ENCODE data around the gene DSC3.

Gene DSC3

DNA sequence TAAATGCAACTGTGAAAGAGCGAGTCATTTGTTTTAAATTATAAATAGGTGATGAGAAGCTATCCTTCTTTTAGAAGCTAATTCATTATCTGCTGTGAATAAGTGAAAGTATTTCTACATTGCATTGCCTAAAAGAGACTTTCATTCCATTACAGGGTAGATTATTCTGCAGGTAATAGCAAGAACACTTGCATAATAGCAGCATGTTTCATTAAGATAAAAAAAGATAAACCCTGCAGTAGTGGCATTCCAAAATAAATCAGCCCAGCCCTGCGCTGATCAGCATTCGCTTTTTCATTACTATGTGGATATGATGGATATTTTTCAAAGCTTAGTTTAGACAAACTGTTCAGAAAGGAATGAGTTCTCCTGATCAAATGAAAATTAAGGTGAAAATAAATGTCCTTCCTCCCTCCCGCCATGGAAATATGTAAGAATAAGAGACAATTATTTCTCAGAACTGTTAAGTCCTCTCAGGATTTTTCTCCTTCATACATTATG is 72.8 kb downstream of the DSC3 start:
- TF ChIP-seq, protein P1, sequence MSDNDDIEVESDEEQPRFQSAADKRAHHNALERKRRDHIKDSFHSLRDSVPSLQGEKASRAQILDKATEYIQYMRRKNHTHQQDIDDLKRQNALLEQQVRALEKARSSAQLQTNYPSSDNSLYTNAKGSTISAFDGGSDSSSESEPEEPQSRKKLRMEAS (IDR thresholded peaks at IDR 0.05), result no peak
- TF ChIP-seq EP300 (IDR thresholded peaks at IDR 0.05; ENCODE audit: borderline replicate concordance) (no peak), YY1 (IDR thresholded peaks at IDR 0.05; ENCODE audit: low read depth) (no peak), CEBPB (IDR thresholded peaks at IDR 0.05) (no peak), CREB1 (IDR thresholded peaks at IDR 0.05; ENCODE audit: low read depth) (no peak), TCF12 (IDR thresholded peaks at IDR 0.05; ENCODE audit: low read depth) (no peak), TEAD4 (IDR thresholded peaks at IDR 0.05) (no peak), RAD21 (IDR thresholded peaks at IDR 0.05; ENCODE audit: low read depth) (no peak), TAF1 (IDR thresholded peaks at IDR 0.05; ENCODE audit: low read depth) (no peak), EGR1 (IDR thresholded peaks at IDR 0.05) (no peak), FOXM1 (IDR thresholded peaks at IDR 0.05; ENCODE audit: borderline replicate concordance, low read depth) (no peak), NFIC (IDR thresholded peaks at IDR 0.05) (no peak)

DNA sequence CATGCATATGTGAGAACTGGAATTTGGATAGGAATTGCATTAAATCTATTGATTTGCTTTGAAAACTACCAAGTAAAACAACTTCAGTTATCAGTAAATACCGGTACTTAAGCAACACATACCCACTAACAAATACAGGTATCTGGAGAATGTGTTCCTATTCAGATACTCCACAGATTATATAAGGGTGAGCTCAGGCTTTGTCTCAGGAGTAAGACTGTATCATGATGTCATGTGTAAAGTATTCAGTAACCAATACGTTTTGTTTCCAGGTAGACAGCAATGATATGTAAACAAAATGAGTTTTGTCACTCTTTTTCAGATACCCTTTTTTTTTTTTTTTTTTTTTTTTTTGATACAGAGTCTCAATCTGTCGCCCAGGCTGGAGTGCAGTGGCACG is 74.8 kb downstream of the DSC3 start:
- TF ChIP-seq YY1 (IDR thresholded peaks at IDR 0.05; ENCODE audit: low read depth) (no peak), TEAD4 (IDR thresholded peaks at IDR 0.05) (no peak), TAF1 (IDR thresholded peaks at IDR 0.05; ENCODE audit: low read depth) (no peak), EGR1 (IDR thresholded peaks at IDR 0.05) (no peak)
- TF ChIP-seq, protein P2, sequence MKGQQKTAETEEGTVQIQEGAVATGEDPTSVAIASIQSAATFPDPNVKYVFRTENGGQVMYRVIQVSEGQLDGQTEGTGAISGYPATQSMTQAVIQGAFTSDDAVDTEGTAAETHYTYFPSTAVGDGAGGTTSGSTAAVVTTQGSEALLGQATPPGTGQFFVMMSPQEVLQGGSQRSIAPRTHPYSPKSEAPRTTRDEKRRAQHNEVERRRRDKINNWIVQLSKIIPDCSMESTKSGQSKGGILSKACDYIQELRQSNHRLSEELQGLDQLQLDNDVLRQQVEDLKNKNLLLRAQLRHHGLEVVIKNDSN (IDR thresholded peaks at IDR 0.05), result no peak

DNA sequence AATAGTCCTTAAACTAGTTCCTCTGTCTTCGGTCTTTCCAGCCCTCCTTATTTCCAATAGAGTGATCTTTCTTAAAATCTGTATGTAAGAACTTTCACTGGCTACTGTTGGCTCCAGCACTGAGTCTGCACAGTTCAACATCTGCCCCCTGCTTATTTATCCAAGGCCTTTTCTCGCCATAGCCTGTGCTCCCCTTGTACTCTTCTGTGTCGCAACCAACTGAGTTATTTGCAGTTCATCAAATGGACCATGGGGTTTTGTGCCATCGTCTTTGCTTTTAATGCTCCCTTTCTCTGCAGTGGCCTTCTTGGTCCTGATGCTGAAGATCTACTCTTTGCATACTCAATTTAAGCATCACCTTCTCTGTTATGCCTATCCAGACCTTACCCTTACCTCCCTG is 77.3 kb downstream of the DSC3 start:
- TF ChIP-seq EGR1 (IDR thresholded peaks at IDR 0.05), result no peak
- TF ChIP-seq CEBPB (IDR thresholded peaks at IDR 0.05), result no peak
- no peak for TF ChIP-seq TAF1 (IDR thresholded peaks at IDR 0.05; ENCODE audit: low read depth)
- TF ChIP-seq, protein P2 (IDR thresholded peaks at IDR 0.05), result no peak
- no peak for TF ChIP-seq TEAD4 (IDR thresholded peaks at IDR 0.05)
- no peak for TF ChIP-seq CREB1 (IDR thresholded peaks at IDR 0.05; ENCODE audit: low read depth)

- TF ChIP-seq YY1 (IDR thresholded peaks at IDR 0.05; ENCODE audit: low read depth) (no peak), TCF12 (IDR thresholded peaks at IDR 0.05; ENCODE audit: low read depth) (no peak), CEBPB (IDR thresholded peaks at IDR 0.05) (no peak)
Observed at GRCh38 chr18:30960661-30961060, 81.9 kb downstream of the DSC3 start.

GRCh38 chr18:30957066-30957465 is 85.5 kb downstream of the DSC3 start:
- TF ChIP-seq, protein P2 (IDR thresholded peaks at IDR 0.05), result no peak
- TF ChIP-seq CEBPB (IDR thresholded peaks at IDR 0.05), result no peak

GRCh38 chr18:30954262-30954661 is 88.3 kb downstream of the DSC3 start:
- TF ChIP-seq NFIC (IDR thresholded peaks at IDR 0.05) (no peak), FOXM1 (IDR thresholded peaks at IDR 0.05; ENCODE audit: borderline replicate concordance, low read depth) (no peak), TCF12 (IDR thresholded peaks at IDR 0.05; ENCODE audit: low read depth) (no peak), EGR1 (IDR thresholded peaks at IDR 0.05) (no peak), CEBPB (IDR thresholded peaks at IDR 0.05) (no peak)

- no peak for TF ChIP-seq TCF12 (IDR thresholded peaks at IDR 0.05; ENCODE audit: low read depth)
Observed at GRCh38 chr18:30945761-30946160, 96.8 kb downstream of the DSC3 start.

DNA sequence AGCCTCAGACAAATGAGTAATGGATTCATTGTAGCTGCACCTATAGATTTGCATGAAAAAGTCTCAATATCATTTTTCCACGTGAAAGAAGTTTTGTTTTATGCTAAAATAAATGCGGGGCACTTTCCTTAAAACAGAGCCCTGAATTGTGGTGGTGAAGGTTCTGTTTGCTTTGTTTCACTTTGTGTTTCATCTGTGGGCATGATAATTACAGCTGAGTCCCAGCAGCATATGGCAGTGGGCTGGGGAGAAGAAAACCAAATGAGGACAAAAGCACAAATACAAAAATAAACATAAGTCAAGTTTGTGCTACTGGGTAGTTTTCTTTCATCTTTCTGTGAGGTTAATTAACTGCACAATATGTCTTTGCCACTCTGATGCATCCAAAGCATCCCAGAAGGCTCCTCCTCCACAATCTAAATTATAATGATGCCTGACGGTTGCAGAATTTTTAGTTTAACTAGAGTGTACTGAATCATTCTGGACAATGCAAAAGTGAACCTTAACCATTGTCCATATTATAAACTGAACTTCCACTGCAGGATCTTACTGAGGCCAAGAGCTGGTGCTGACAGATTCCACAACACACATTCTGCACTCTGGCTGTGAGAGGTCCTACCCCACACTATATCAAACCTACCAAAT is 97.6 kb downstream of the DSC3 start:
- TF ChIP-seq, protein P3, sequence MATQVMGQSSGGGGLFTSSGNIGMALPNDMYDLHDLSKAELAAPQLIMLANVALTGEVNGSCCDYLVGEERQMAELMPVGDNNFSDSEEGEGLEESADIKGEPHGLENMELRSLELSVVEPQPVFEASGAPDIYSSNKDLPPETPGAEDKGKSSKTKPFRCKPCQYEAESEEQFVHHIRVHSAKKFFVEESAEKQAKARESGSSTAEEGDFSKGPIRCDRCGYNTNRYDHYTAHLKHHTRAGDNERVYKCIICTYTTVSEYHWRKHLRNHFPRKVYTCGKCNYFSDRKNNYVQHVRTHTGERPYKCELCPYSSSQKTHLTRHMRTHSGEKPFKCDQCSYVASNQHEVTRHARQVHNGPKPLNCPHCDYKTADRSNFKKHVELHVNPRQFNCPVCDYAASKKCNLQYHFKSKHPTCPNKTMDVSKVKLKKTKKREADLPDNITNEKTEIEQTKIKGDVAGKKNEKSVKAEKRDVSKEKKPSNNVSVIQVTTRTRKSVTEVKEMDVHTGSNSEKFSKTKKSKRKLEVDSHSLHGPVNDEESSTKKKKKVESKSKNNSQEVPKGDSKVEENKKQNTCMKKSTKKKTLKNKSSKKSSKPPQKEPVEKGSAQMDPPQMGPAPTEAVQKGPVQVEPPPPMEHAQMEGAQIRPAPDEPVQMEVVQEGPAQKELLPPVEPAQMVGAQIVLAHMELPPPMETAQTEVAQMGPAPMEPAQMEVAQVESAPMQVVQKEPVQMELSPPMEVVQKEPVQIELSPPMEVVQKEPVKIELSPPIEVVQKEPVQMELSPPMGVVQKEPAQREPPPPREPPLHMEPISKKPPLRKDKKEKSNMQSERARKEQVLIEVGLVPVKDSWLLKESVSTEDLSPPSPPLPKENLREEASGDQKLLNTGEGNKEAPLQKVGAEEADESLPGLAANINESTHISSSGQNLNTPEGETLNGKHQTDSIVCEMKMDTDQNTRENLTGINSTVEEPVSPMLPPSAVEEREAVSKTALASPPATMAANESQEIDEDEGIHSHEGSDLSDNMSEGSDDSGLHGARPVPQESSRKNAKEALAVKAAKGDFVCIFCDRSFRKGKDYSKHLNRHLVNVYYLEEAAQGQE (IDR thresholded peaks at IDR 0.05; ENCODE audit: low read depth), result no peak

DNA sequence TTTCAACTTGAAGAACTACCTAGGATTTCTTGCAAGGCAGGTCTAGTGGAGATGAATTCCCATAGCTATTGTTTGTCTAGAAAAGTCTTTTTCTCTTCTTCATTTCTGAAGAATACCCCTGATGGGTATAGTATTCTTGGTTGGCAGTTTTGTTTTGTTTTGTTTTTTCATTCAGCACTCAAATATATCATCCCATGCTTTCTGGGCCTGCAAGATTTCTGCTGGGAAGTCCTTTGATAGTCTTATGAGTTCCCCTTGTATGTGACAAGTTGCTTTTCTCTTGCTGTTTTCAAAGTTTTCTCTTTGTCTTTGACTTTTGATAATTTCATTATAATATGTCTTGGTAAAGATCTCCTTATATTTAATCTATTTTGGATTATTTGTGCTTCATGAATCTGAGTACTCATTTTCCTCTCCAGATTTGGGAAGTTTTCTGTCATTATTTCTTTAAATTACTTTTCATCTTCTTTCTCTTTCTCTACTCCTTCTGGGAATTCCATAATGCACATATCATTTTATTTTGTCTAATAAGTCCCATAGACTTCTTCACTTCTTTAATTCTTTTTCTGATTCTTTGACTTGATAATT is 101.5 kb downstream of the DSC3 start:
- no peak for TF ChIP-seq TAF1 (IDR thresholded peaks at IDR 0.05; ENCODE audit: low read depth)
